K562 (cell line): Measurements from ENCODE around the gene PSME4. TPM values are rescaled to one million over a fixed set of nuclear protein-coding genes. Genes with fewer than 3 reads are reported as not detected.

Experiments
- BACH1 ChIP-seq: fragments of 200-800 bp; sonication (Bioruptor generic); IDR thresholded peaks from 2 replicates; pipeline ENCODE4 v1.6.1; 2016; ENCODE audit warnings: missing genetic modification characterization, missing compliant biosample characterization
- BRD9 ChIP-seq: fragments of 450-650 bp; IDR thresholded peaks from 2 replicates; pipeline ENCODE4 v1.6.1; 2018; ENCODE audit warnings: low read depth; ENCODE audit not compliant: partially characterized antibody
- CEBPG ChIP-seq, 3 experiments: fragments of 200-800 bp in 1 of 3; sonication (Bioruptor generic) in 1 of 3; sonication (generic) in 1 of 3; formaldehyde crosslinking in 1 of 3; IDR thresholded peaks in 2 of 3; conservative IDR thresholded peaks in 1 of 3; 2 replicates each; pipeline versions ENCODE4 v1.6.1 to v1.8.0; 2016 to 2022; ENCODE audit warnings: missing compliant biosample characterization in 2 of 3, missing genetic modification characterization in 2 of 3, mild to moderate bottlenecking in 1 of 3, missing genetic modification reagents in 1 of 3
- HES1 ChIP-seq: fragments of 450-650 bp; IDR thresholded peaks from 2 replicates; pipeline ENCODE4 v1.6.1; 2016; ENCODE audit warnings: low read depth, mild to moderate bottlenecking, moderate library complexity
- MEIS2 ChIP-seq: fragments of 450-650 bp; IDR thresholded peaks from 2 replicates; pipeline ENCODE4 v1.6.1; 2014; ENCODE audit warnings: mild to moderate bottlenecking; ENCODE audit not compliant: partially characterized antibody
- MIER1 ChIP-seq: fragments of 450-650 bp; IDR thresholded peaks from 2 replicates; pipeline ENCODE4 v1.6.1; 2016; ENCODE audit warnings: antibody characterized with exemption, mild to moderate bottlenecking, low read depth
- MLLT1 ChIP-seq, 2 experiments: fragments of 450-650 bp; IDR thresholded peaks; 2 replicates each; pipeline ENCODE4 v1.6.1; 2016
- NCOA4 ChIP-seq: fragments of 450-650 bp; IDR thresholded peaks from 2 replicates; pipeline ENCODE4 v1.6.1; 2018; ENCODE audit warnings: mild to moderate bottlenecking; ENCODE audit not compliant: partially characterized antibody
- NCOR1 ChIP-seq: fragments of 450-650 bp; IDR thresholded peaks from 2 replicates; pipeline ENCODE4 v1.6.1; 2016; ENCODE audit warnings: mild to moderate bottlenecking, moderate library complexity
- NFE2L1 ChIP-seq: fragments of 450-650 bp; IDR thresholded peaks from 2 replicates; pipeline ENCODE4 v1.6.1; 2016; ENCODE audit warnings: missing genetic modification characterization, low read depth, mild to moderate bottlenecking, missing compliant biosample characterization, moderate library complexity, borderline replicate concordance
- NFIX ChIP-seq: fragments of 250-450 bp; sonication (Bioruptor Pico); IDR thresholded peaks from 2 replicates; pipeline ENCODE4 v1.4.0; 2020; ENCODE audit warnings: low read depth, mild to moderate bottlenecking, moderate library complexity
- PML ChIP-seq: IDR thresholded peaks from 2 replicates; pipeline ENCODE4 v1.6.1; 2012; ENCODE audit warnings: low read length, inconsistent platforms
- TAF9B ChIP-seq: fragments of 450-650 bp; IDR thresholded peaks from 2 replicates; pipeline ENCODE4 v1.6.1; 2018; ENCODE audit warnings: mild to moderate bottlenecking; ENCODE audit not compliant: partially characterized antibody
- ZBTB7A ChIP-seq: IDR thresholded peaks from 2 replicates; pipeline ENCODE4 v1.6.1; 2011; ENCODE audit warnings: low read depth, mild to moderate bottlenecking, low read length, moderate library complexity, borderline replicate concordance; ENCODE audit not compliant: control insufficient read depth
- ZNF318 ChIP-seq, 2 experiments: fragments of 450-650 bp; IDR thresholded peaks; 2 replicates each; pipeline ENCODE4 v1.6.1; 2016; ENCODE audit warnings: mild to moderate bottlenecking in 2 of 2, borderline replicate concordance in 1 of 2, low read depth in 1 of 2, moderate library complexity in 1 of 2
- polyA plus RNA-seq, 8 experiments: library from polyadenylated mRNA; depleted of rRNA in 4 of 8; stranded (reverse) in 5 of 8; unstranded in 3 of 8; fragments of >200 nt; fragmentation: Nextera tagmentation in 2 of 8; fragmentation: Illumina TruSeq in 1 of 8; extraction: Ambion mirVana in 2 of 8; extraction: Trizol in 1 of 8; gene quantifications; 2 replicates each; pipeline versions ENCODE4 v1.2.1 to v1.2.3, GENCODE V29; 2011 to 2014; ENCODE audit warnings: inconsistent platforms in 1 of 8, missing spikeins in 1 of 8
- total RNA-seq, 7 experiments: library from RNA; depleted of rRNA in 6 of 7; stranded (reverse); fragments of >200 nt in 6 of 7; fragmentation: Illumina TruSeq in 2 of 7; extraction: Trizol in 2 of 7; gene quantifications; 2 replicates each; pipeline versions ENCODE4 v1.2.1 to v1.2.3, GENCODE V29; 2011 to 2021; ENCODE audit warnings: low replicate concordance in 1 of 7

The PSME4 gene
- total and polyA plus RNA-seq, 9 of the 15 experiments (the other 6 are each of a cell fraction or from before 2014, with no cell fraction given): 24.3 to 77.8 (median 40.5) TPM

GRCh38 chr2:53969285-53969967 lies 1.4 kb downstream of the PSME4 start (continued):
- TF ChIP-seq ZNF318 (IDR thresholded peaks at IDR 0.05; ENCODE audit: borderline replicate concordance in 1 of 2, low read depth in 1 of 2) (peak in 1 of 2 experiments; percentile 47; a peak in 1 of 4 replicates), MLLT1 (IDR thresholded peaks at IDR 0.05) (peak; percentile 21 to 66; a peak in 1 of 4 replicates), NFIX (CRISPR knock-in tag) (no peak), NCOR1 (peak; percentile 25; the same call in 1 of the 2 replicates), NFE2L1 (tag) (peak; percentile 71; the same call in 1 of the 2 replicates), BRD9 (peak; percentile 62), BACH1 (peak; percentile 78), TAF9B (peak; percentile 27), PML (peak; percentile 26; the same call in 1 of the 2 replicates), HES1 (no peak), ZBTB7A (no peak), NCOA4 (no peak), MIER1 (no peak), MEIS2 (peak; percentile 98), CEBPG (CRISPR knock-in tag; IDR thresholded peaks at IDR 0.05) (no peak), CEBPG (tag; conservative IDR thresholded peaks at IDR 0.05 in 1 of 2, IDR thresholded peaks at IDR 0.05 in 1 of 2) (peak; percentile 49 to 60; a peak in 3 of 4 replicates)
